D341Med (cell line): ENCODE results near the gene WDR1.
A peak's percentile ranks its signal among the peaks of the same experiment; 100 is the strongest.

Experiments used
- DNase-seq: peaks from one replicate; pipeline ENCODE4 v3.0.0; 2012; ENCODE audit warnings: low spot score

Gene WDR1

GRCh38 chr4:10116569-10117358 is at the start of gene WDR1:
WDR1 (minus strand) TSS chr4:10116799; CDS start chr4:10116666, 133 bp downstream.
- DNase-seq: peak; percentile 99

- DNase-seq: peak; percentile 55
These were observed 48.3 kb upstream of the WDR1 start for GRCh38 chr4:10164877-10165283.

- DNase-seq: no peak
These were observed 46.7 kb upstream of the WDR1 start for GRCh38 chr4:10163296-10163695.

GRCh38 chr4:10162341-10163000 is 45.9 kb upstream of the WDR1 start:
- no peak for DNase-seq

GRCh38 chr4:10161840-10162239 is 45.2 kb upstream of the WDR1 start:
- DNase-seq: no peak

GRCh38 chr4:10161146-10161545 is 44.5 kb upstream of the WDR1 start:
- DNase-seq: no peak

- DNase-seq: no peak
These were observed 43.8 kb upstream of the WDR1 start for GRCh38 chr4:10160281-10160856.

- DNase-seq: no peak
These were observed 43.1 kb upstream of the WDR1 start for GRCh38 chr4:10159671-10160070.

GRCh38 chr4:10158333-10158942 is 41.8 kb upstream of the WDR1 start:
- DNase-seq: no peak

- peak; percentile 75 for DNase-seq
These were observed 41.1 kb upstream of the WDR1 start for GRCh38 chr4:10157478-10158332.

- no peak for DNase-seq
These were observed 37.6 kb upstream of the WDR1 start for GRCh38 chr4:10154241-10154640.

GRCh38 chr4:10153161-10153560 is 36.6 kb upstream of the WDR1 start:
- no peak for DNase-seq

- DNase-seq: no peak
These were observed 34.6 kb upstream of the WDR1 start for GRCh38 chr4:10151182-10151581.

GRCh38 chr4:10144966-10145365 is 28.4 kb upstream of the WDR1 start:
- no peak for DNase-seq

- no peak for DNase-seq
These were observed 27.9 kb upstream of the WDR1 start for GRCh38 chr4:10144479-10144878.

GRCh38 chr4:10143171-10143570 is 26.6 kb upstream of the WDR1 start:
- no peak for DNase-seq

- no peak for DNase-seq
These were observed 24.5 kb upstream of the WDR1 start for GRCh38 chr4:10140866-10141759.

- DNase-seq: no peak
These were observed 22.9 kb upstream of the WDR1 start for GRCh38 chr4:10139518-10139917.

- DNase-seq: no peak
These were observed 18.7 kb upstream of the WDR1 start for GRCh38 chr4:10135260-10135659.

GRCh38 chr4:10134141-10134540 is 17.5 kb upstream of the WDR1 start:
- DNase-seq: no peak

- DNase-seq: no peak
These were observed 14.6 kb upstream of the WDR1 start for GRCh38 chr4:10131202-10131601.
